ENCODE results near the gene SEPTIN5.

The SEPTIN5 gene

DNA sequence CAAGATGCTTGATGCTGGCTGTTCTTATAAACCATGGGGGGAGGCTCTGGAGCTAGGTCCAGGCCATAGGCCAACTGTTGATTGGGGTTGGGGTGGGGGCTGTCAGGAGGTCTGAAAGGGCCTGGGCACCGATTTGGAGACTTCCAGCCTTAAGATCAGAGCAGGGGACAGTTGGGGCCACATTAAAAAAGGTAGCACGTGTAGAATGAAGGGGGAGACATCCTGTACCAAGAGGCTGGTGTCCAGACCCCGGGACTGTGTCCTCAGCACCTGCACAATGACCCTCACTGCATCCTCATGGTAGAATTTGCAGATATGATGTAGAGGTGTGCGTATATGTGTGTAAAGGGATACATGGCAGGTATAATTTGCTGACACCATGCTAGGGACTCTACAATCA, 33.8 kb downstream of the SEPTIN5 start:
- DNase-seq (ENCODE audit: low read depth in 3 of 3, low spot score in 1 of 3): no peak

DNA sequence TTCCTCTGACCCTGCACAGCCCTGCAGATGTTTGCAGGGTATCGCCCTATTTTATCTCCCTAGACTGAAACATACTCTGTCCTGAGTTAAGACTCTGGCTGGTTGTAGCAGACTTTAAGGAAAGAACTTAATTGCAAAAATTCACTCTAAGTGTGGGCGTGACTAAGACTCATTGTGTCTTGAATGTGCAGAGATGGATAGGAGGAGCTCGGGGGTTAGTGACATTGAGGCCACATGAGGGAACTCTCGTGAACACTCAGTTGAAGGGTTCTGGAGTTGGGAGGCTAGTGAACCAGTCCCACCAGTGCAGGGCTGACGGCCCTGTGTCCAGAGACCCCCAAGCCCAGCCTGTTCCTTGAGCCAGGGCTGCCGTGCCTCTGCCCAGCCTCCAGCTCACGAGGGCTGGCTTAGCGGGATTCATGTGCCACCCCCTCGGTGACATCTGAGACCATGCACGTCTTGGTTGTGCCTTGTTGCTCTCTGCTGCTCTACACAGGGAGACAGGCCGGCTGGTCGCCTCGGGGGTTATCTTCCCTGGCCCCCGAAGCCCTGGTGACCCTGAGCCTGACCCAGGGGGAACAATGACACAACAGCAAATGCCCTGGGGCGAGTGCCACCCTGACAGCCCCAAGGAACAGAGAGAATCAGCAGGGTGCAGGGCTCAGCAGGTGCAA, 34.8 kb downstream of the SEPTIN5 start:
- no peak for DNase-seq (ENCODE audit: low read depth in 3 of 3, low spot score in 1 of 3)

GRCh38 chr22:19749876-19750275, 35.6 kb downstream of the SEPTIN5 start:
- no peak for DNase-seq (ENCODE audit: low read depth in 3 of 3, low spot score in 1 of 3)

DNA sequence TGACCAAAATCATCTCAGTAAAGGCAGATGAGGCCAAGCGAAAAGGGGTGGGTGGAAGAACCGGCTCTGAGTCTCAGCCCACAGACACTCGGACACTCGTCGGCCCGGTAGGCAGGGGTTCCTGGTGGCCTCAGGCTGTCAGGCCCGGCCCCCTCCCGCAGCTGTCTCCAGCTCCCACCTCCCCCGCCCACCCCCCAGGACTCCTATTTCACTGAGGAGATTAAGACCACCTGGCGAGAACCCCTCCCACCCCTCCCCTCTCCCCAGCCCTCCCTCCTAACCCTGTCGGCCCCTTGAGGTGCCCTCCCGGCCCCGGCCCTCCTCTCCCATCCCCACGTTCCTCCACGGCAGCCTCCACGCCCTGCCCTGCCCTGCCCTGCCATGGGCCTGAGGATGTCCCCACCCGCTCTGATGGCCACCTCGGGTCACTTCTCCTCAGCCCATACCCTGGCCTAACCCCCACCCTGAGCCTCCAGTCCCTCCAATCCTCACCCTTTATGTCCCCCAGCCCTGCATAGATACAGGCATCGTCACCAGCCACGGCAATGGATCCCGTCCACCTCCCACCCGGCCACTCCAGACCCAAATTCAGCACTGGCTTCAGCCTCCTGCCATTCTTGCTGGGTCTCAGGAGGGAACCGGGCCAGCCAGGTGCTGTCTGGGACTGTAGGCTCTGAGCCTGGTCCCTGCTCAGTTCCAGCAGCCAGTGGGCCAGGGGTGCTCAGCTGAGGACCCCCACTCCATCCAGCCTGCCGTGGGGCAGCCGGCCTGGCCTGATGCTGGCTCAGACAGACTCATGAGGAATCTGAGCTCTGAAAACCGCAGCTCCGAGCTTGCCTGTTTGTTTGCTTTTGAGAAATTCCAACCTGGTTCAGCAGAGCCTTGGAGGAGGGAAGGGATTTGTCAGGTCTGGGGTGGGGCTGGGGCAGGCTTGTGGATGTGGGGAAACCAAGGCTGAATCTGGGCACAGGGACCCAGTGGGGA, 36.5 kb downstream of the SEPTIN5 start:
- no peak for DNase-seq (ENCODE audit: low read depth in 3 of 3, low spot score in 1 of 3)

DNA sequence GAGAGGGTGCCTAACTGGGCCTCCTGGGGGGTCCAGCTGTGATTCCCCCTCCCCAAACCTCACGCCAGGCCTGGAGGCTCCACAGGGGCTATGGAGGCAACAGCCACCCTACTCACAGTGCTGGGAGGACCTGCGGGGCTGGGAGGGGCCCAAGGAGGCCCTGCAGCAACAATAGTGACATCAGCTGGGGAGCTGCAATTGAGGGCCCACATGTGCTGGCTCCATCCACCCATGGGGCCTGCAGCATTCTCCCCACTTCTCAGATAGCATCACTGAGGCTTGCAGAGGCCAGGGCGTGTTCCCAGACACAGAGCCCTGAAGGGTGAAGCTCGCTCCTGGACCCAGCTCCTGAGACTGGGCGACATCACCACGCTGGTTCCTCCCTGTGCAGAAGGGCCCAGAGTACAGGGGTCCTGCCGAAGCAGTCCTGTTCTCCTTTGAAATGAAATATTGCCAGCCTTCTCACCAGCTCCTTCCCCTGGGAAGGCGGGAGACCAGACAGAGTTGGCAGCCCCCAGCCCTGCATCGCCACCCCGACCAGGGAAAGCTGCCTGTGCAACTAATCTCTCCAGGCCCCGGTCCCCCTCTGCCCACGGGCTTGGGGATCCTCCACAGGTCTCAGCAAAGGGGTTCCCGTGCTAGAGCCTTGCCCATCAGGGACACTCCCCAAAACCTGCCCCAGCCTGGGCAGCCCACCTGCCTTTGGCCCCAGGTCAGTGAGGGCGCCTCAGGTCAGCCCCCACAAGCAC, 37.4 kb downstream of the SEPTIN5 start:
- DNase-seq (ENCODE audit: low read depth in 3 of 3, low spot score in 1 of 3): no peak

GRCh38 chr22:19753090-19753842, 39.0 kb downstream of the SEPTIN5 start:
- no peak for DNase-seq (ENCODE audit: low read depth in 3 of 3, low spot score in 1 of 3)

GRCh38 chr22:19753996-19754700, 39.8 kb downstream of the SEPTIN5 start:
- DNase-seq (ENCODE audit: low read depth in 3 of 3, low spot score in 1 of 3): no peak

GRCh38 chr22:19754701-19755144, 40.4 kb downstream of the SEPTIN5 start:
- DNase-seq (ENCODE audit: low read depth in 3 of 3, low spot score in 1 of 3): no peak

- DNase-seq (ENCODE audit: low read depth in 3 of 3, low spot score in 1 of 3): no peak
These were observed 40.9 kb downstream of the SEPTIN5 start for GRCh38 chr22:19755145-19755710.

GRCh38 chr22:19755722-19756287, 41.5 kb downstream of the SEPTIN5 start:
- no peak for DNase-seq (ENCODE audit: low read depth in 3 of 3, low spot score in 1 of 3)

DNA sequence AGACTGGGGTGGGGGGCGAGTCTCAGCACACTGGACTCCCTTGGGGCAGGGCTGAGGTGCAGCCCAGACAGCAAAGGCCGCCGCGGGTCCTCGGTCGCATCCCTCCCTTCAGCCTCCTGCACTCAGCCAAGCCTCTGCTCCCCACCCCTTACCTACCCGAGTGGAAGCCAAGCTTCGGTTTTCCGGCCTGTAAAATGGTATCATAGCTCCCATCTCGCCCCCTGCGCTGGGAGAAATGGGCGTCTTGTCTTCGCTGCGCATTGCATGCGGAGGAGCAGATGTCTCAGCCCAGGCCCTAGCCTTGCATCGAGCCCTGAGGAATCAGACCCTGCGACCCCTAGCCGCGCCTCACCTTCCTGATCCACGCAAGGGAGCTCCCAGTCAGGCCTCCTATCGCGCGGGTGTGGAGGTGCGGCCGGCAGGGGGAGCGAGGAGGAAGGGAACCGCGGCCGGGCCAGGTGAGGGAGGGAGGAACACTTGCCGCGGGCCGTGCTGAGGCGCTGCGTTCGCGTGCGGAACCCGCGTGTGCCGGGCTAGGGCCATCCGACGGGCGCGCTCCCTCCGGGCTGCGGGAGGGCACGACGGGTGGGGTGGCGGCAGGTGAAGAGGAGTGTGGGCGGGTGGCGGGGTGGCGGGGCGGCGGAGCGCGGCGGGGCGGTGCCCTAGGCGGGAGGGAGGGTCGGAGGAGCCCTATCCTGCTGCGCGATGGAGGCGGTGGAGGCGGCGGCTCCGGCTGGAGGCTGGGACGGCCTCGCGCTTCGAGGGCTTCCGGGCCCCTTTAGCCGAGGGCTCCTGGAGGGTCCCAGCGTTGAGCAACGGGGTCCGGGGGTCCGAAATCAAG, 42.2 kb downstream of the SEPTIN5 start:
- peak; percentile 20 to 52 (median 50) for DNase-seq (ENCODE audit: low read depth in 3 of 3, low spot score in 1 of 3)

DNA sequence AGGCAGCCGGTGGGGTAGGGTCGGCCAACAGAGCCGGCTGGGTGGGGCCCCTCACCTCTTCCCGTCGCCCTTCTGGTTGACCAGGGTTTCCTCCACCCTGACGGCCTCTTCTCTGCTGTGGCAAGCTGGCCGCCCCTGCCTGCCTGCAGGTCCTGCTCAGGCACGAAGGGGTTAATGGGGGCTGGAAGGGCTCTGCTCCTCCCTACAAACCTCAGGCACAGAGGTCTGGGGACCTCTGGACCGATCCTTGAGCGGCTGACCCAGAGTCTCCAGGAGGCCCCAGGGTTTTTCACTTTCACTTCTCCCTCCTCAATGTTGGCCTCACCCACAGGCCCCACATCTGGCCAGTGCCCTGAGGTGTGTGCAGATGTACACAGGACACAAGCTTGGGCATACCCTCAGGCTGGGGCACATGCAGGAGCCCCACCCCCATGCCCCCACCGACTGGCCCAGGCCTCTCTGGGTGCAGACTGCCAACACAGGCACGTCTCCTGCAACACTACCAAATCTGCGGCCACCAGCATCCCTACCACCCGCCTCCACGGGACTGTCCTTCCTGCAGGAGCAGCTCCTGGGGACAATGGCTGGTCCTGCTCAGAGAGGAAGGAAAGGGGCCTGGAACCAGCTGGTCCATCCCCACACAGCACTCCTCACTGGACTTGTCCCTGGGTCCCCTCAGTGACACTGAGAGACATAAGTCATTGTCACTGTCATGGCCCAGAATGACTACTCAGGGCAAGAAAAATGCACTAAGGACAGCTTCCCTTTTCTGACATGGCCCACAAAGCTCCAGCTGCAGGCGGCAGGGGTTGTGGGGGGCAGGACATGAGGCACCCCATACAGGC, 43.1 kb downstream of the SEPTIN5 start:
- no peak for DNase-seq (ENCODE audit: low read depth in 3 of 3, low spot score in 1 of 3)

- DNase-seq (ENCODE audit: low read depth in 3 of 3, low spot score in 1 of 3): no peak
These were observed 43.9 kb downstream of the SEPTIN5 start for GRCh38 chr22:19757985-19758895.

- DNase-seq (ENCODE audit: low read depth in 3 of 3, low spot score in 1 of 3): no peak
These were observed 44.7 kb downstream of the SEPTIN5 start for GRCh38 chr22:19758896-19759426.

DNA sequence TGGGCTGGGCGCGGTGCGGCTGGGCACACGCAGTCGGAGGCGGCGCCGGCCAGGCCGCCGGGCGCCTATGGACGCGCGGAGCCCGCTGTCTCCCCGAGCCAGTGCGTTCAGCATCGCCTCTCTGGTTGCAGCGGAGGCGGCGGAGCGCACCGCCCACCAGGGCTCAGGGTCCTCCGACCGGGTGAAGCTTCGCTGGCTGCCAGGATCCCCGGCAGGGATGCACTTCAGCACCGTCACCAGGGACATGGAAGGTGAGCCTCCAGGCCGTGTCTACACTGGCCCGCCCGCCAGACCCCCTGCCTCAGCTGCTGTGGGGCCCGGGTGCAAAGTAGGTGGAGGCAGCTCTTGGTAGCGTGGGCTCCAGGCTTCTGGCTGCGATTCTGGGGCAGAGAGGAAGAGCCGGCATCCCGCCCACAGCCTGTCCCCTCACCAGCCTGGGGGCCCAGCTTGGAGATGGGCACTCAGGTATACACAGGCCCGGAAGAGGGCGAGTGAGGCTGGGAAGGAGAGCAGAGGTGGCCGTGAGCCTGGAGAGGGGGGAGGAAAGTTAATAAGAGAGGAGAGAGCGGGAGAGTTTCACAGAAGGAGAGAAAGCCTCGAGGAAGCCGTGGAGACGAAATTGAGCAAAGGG, 45.2 kb downstream of the SEPTIN5 start:
- DNase-seq (ENCODE audit: low read depth in 3 of 3, low spot score in 1 of 3): no peak

All from stimulated activated CD4-positive, alpha-beta T cell treated with anti-CD3 and anti-CD28 coated beads, TNF-alpha, amount 100 ng/mL, for 1 hour (primary cell).